GM23338 (cell line): ENCODE results near the gene ATR.

Source experiments
- CREB1 ChIP-seq: fragments of 250-450 bp; sonication (Bioruptor Pico); IDR thresholded peaks from 2 replicates; pipeline ENCODE4 v1.5.0; 2020; ENCODE audit warnings: low read depth, mild to moderate bottlenecking, moderate library complexity
- CTCF ChIP-seq, 2 experiments: fragments of 200-600 bp in 1 of 2; sonication (generic) in 1 of 2; conservative IDR thresholded peaks; 2 replicates each; pipeline versions ENCODE4 v1.5.1 to v1.6.1; 2016 to 2017; ENCODE audit warnings: antibody characterized with exemption in 2 of 2, low read depth in 2 of 2, mild to moderate bottlenecking in 2 of 2, moderate library complexity in 1 of 2
- ETS1 ChIP-seq: IDR thresholded peaks from 2 replicates; pipeline ENCODE4 v1.6.1; 2016; ENCODE audit warnings: antibody characterized with exemption
- EZH2 ChIP-seq: fragments of 200-600 bp; sonication (generic); IDR thresholded peaks from one replicate; pipeline ENCODE4 v1.8.0; 2017; ENCODE audit warnings: antibody characterized with exemption, mild to moderate bottlenecking, low read depth; ENCODE audit not compliant: unreplicated experiment
- EZH2phosphoT487 ChIP-seq: fragments of 200-600 bp; sonication (generic); IDR thresholded peaks from one replicate; pipeline ENCODE4 v1.8.1; 2018; ENCODE audit warnings: antibody characterized with exemption; ENCODE audit not compliant: unreplicated experiment
- JUNB ChIP-seq: IDR thresholded peaks from one replicate; pipeline ENCODE4 v1.6.1; 2016; ENCODE audit warnings: antibody characterized with exemption; ENCODE audit not compliant: unreplicated experiment
- NANOG ChIP-seq: IDR thresholded peaks from 2 replicates; pipeline ENCODE4 v1.6.1; 2016; ENCODE audit warnings: antibody characterized with exemption, borderline replicate concordance
- POLR2AphosphoS5 ChIP-seq: IDR thresholded peaks from 2 replicates; pipeline ENCODE4 v1.6.1; 2016; ENCODE audit warnings: antibody characterized with exemption, low read depth
- REST ChIP-seq: IDR thresholded peaks from one replicate; pipeline ENCODE4 v1.6.1; 2018; ENCODE audit warnings: antibody characterized with exemption; ENCODE audit not compliant: unreplicated experiment
- ZNF331 ChIP-seq: fragments of 250-450 bp; sonication (Bioruptor Pico); IDR thresholded peaks from 2 replicates; pipeline ENCODE4 v1.5.0; 2020; ENCODE audit warnings: low read depth, mild to moderate bottlenecking, moderate library complexity

- TF ChIP-seq CTCF (conservative IDR thresholded peaks at IDR 0.05; ENCODE audit: low read depth in 2 of 2) = no peak
- no peak for TF ChIP-seq JUNB
- TF ChIP-seq EZH2 = no peak
- TF ChIP-seq REST = no peak
- TF ChIP-seq EZH2phosphoT487 = no peak
- TF ChIP-seq POLR2AphosphoS5 = no peak
- no peak for TF ChIP-seq ETS1
- no peak for TF ChIP-seq ZNF331
- no peak for TF ChIP-seq CREB1
- TF ChIP-seq NANOG = no peak
These were observed 18.2 kb upstream of the ATR start for GRCh38 chr3:142596726-142597088.
